SK-N-SH treated with all-trans-retinoic acid at 6 μM for 48 hours (cell line): ENCODE results near the gene ATMIN.

Experiments
- ATAC-seq: fragments of 200-7000 bp; cut with Tn5 transposase; 3 replicates; pipeline ENCODE4 v1.9.1; 2020; ENCODE audit warnings: mild to moderate bottlenecking, moderate library complexity
- ARNTL ChIP-seq: fragments of 450-650 bp; formaldehyde crosslinking; IDR thresholded peaks from 2 replicates; pipeline ENCODE4 v1.5.0; 2020; ENCODE audit warnings: low read depth, mild to moderate bottlenecking, moderate library complexity, borderline replicate concordance
- BACH2 ChIP-seq: fragments of 250-450 bp; sonication (Bioruptor Pico); IDR thresholded peaks from 2 replicates; pipeline ENCODE4 v1.9.0; 2021; ENCODE audit warnings: mild to moderate bottlenecking, borderline replicate concordance
- CREB5 ChIP-seq: fragments of 250-450 bp; sonication (Bioruptor Pico); IDR thresholded peaks from 2 replicates; pipeline ENCODE4 v1.5.1; 2020; ENCODE audit warnings: low read depth, mild to moderate bottlenecking, moderate library complexity
- CSRNP3 ChIP-seq: fragments of 250-450 bp; sonication (Bioruptor Pico); IDR thresholded peaks from 2 replicates; pipeline ENCODE4 v1.5.1; 2021; ENCODE audit warnings: mild to moderate bottlenecking, moderate library complexity
- ESRRG ChIP-seq: fragments of 250-450 bp; sonication (Bioruptor Pico); IDR thresholded peaks from 2 replicates; pipeline ENCODE4 v1.6.1; 2021; ENCODE audit warnings: mild to moderate bottlenecking
- GLIS3 ChIP-seq: fragments of 250-450 bp; sonication (Bioruptor Pico); IDR thresholded peaks from 2 replicates; pipeline ENCODE4 v1.5.0; 2020; ENCODE audit warnings: mild to moderate bottlenecking, moderate library complexity
- OSR1 ChIP-seq: fragments of 250-450 bp; sonication (Bioruptor Pico); IDR thresholded peaks from 2 replicates; pipeline ENCODE4 v1.8.0; 2022; ENCODE audit warnings: moderate library complexity, mild to moderate bottlenecking, inconsistent platforms
- PATZ1 ChIP-seq: fragments of 250-450 bp; sonication (Bioruptor Pico); IDR thresholded peaks from 2 replicates; pipeline ENCODE4 v1.8.0; 2020; ENCODE audit warnings: mild to moderate bottlenecking, moderate library complexity, borderline replicate concordance
- POU6F1 ChIP-seq: fragments of 250-450 bp; sonication (Bioruptor Pico); IDR thresholded peaks from 2 replicates; pipeline ENCODE4 v1.8.0; 2021; ENCODE audit warnings: low read depth, mild to moderate bottlenecking, moderate library complexity, borderline replicate concordance
- PPARA ChIP-seq: fragments of 250-450 bp; sonication (Bioruptor Pico); IDR thresholded peaks from 2 replicates; pipeline ENCODE4 v1.5.0; 2020; ENCODE audit warnings: mild to moderate bottlenecking, borderline replicate concordance
- RARB ChIP-seq: fragments of 250-450 bp; sonication (Bioruptor Pico); IDR thresholded peaks from 2 replicates; pipeline ENCODE4 v1.8.0; 2021; ENCODE audit warnings: mild to moderate bottlenecking, moderate library complexity
- SNAI2 ChIP-seq: fragments of 250-450 bp; sonication (Bioruptor Pico); IDR thresholded peaks from 2 replicates; pipeline ENCODE4 v1.5.0; 2020; ENCODE audit warnings: mild to moderate bottlenecking, moderate library complexity
- TCF4 ChIP-seq: fragments of 250-450 bp; sonication (Bioruptor Pico); IDR thresholded peaks from 2 replicates; pipeline ENCODE4 v1.8.0; 2021; ENCODE audit warnings: mild to moderate bottlenecking, moderate library complexity, borderline replicate concordance
- TOX ChIP-seq: fragments of 250-450 bp; sonication (Bioruptor Pico); IDR thresholded peaks from 2 replicates; pipeline ENCODE4 v1.8.0; 2021; ENCODE audit warnings: mild to moderate bottlenecking, moderate library complexity, borderline replicate concordance
- TSHZ2 ChIP-seq: fragments of 250-450 bp; sonication (Bioruptor Pico); IDR thresholded peaks from 2 replicates; pipeline ENCODE4 v1.5.0; 2020; ENCODE audit warnings: mild to moderate bottlenecking, moderate library complexity
- ZC3H10 ChIP-seq: fragments of 250-450 bp; sonication (Bioruptor Pico); IDR thresholded peaks from 2 replicates; pipeline ENCODE4 v1.5.1; 2021; ENCODE audit warnings: mild to moderate bottlenecking, moderate library complexity
- ZFP3 ChIP-seq: fragments of 250-450 bp; sonication (Bioruptor Pico); IDR thresholded peaks from 2 replicates; pipeline ENCODE4 v1.5.0; 2020; ENCODE audit warnings: mild to moderate bottlenecking, moderate library complexity
- ZFP30 ChIP-seq: fragments of 450-650 bp; formaldehyde crosslinking; IDR thresholded peaks from 2 replicates; pipeline ENCODE4 v1.5.0; 2022; ENCODE audit warnings: mild to moderate bottlenecking, moderate library complexity
- ZNF565 ChIP-seq: fragments of 450-650 bp; formaldehyde crosslinking; conservative IDR thresholded peaks from 2 replicates; pipeline ENCODE4 v1.5.0; 2020; ENCODE audit warnings: low read depth, mild to moderate bottlenecking, moderate library complexity
- ZNF8 ChIP-seq: fragments of 450-650 bp; formaldehyde crosslinking; IDR thresholded peaks from 2 replicates; pipeline ENCODE4 v1.5.0; 2020; ENCODE audit warnings: mild to moderate bottlenecking, moderate library complexity

The ATMIN gene

GRCh38 chr16:81012974-81013373 lies 22.7 kb upstream of the ATMIN start:
- ATAC-seq: no peak
- TF ChIP-seq TOX (CRISPR knock-in tag): no peak
- TF ChIP-seq SNAI2: no peak
- TF ChIP-seq ARNTL: no peak
- no peak for TF ChIP-seq ZNF565 (CRISPR knock-in tag)
- no peak for TF ChIP-seq OSR1 (CRISPR knock-in tag)
- no peak for TF ChIP-seq CREB5
- no peak for TF ChIP-seq ZFP30 (CRISPR knock-in tag)
- no peak for TF ChIP-seq ESRRG (CRISPR knock-in tag)
- TF ChIP-seq ZNF8: no peak
- TF ChIP-seq, all 23 proteins: peak for 0

GRCh38 chr16:81014672-81015071 lies 21.0 kb upstream of the ATMIN start:
- no peak for ATAC-seq

More at GRCh38 chr16:81014672-81015071, 21.0 kb upstream of the ATMIN start:
- TF ChIP-seq GLIS3 (CRISPR knock-in tag) (no peak), ZFP3 (CRISPR knock-in tag) (no peak), TSHZ2 (CRISPR knock-in tag) (no peak), CREB5 (no peak), RARB (CRISPR knock-in tag) (no peak), PATZ1 (no peak), ZC3H10 (CRISPR knock-in tag) (no peak), ZNF565 (CRISPR knock-in tag) (no peak), BACH2 (CRISPR knock-in tag) (no peak), ESRRG (CRISPR knock-in tag) (no peak), PPARA (CRISPR knock-in tag) (no peak), ZFP30 (CRISPR knock-in tag) (no peak), TCF4 (no peak), CSRNP3 (CRISPR knock-in tag) (no peak), ZNF8 (no peak), SNAI2 (no peak), POU6F1 (no peak)
